H1 (cell line): ENCODE results near the gene POLR1F. TPM values are rescaled to one million over a fixed set of nuclear protein-coding genes. Genes with fewer than 3 reads are reported as not detected.

ENCODE experiments used
- ATF2 ChIP-seq: IDR thresholded peaks from 2 replicates; pipeline ENCODE4 v1.6.1; 2012; ENCODE audit warnings: low read length, inconsistent platforms
- CHD7 ChIP-seq: fragments of 300-600 bp; sonication (generic); IDR thresholded peaks from 2 replicates; pipeline ENCODE4 v1.7.1; 2012; ENCODE audit warnings: low read length, moderate library complexity, mild to moderate bottlenecking, inconsistent platforms; ENCODE audit not compliant: insufficient replicate concordance
- SP1 ChIP-seq: IDR thresholded peaks from 2 replicates; pipeline ENCODE4 v1.6.1; 2011; ENCODE audit warnings: low read depth, low read length
- TAF1 ChIP-seq: IDR thresholded peaks from 2 replicates; pipeline ENCODE4 v1.6.1; 2011; ENCODE audit warnings: mild to moderate bottlenecking, low read depth, low read length
- polyA plus RNA-seq, 7 experiments: library from polyadenylated mRNA; depleted of rRNA in 3 of 7; stranded (reverse) in 5 of 7; unstranded in 2 of 7; fragments of >200 nt in 5 of 7; fragments of 200-250 nt in 2 of 7; gene quantifications; 1 replicate in 5 of 7; 2 replicates in 1 of 7; 4 replicates in 1 of 7; pipeline versions ENCODE4 v1.2.1 to v1.2.3, GENCODE V29; 2011 to 2013; ENCODE audit warnings: missing spikeins in 2 of 7, mixed read lengths in 2 of 7
- total RNA-seq: library from RNA; stranded (reverse); fragmentation: NEBNext Ultra II Directional; extraction: Animal tissue kit (Norgen Biotek cat#: 25700); gene quantifications from 2 replicates; pipeline ENCODE4 v1.2.1, GENCODE V29; 2021

The POLR1F gene
- total and polyA plus RNA-seq, 2 of the 8 experiments (the other 6 are each of a cell fraction or from before 2014, with no cell fraction given): 11.2 to 24.6 TPM

- no peak for TF ChIP-seq ATF2
- no peak for TF ChIP-seq CHD7
- TF ChIP-seq SP1: no peak
- TF ChIP-seq TAF1: no peak
Measured at GRCh38 chr7:19715499-19715898, 6.7 kb upstream of the POLR1F start (continued).
